Sigmoid colon (tissue), 7 donors: ENCODE results near the gene COL21A1. TPM values are rescaled to one million over a fixed set of nuclear protein-coding genes. Genes with fewer than 3 reads are reported as not detected.

Experiments used
- DNase-seq: peaks from one replicate; pipeline ENCODE4 v3.0.0-alpha.2; 2019
- H3K27ac ChIP-seq, 4 donors: fragments of 200-600 bp; sonication (generic); one replicate each; pipeline ENCODE4 v1.5.1; 2016 to 2019; ENCODE audit warnings: mild to moderate bottlenecking in 1 of 4
- H3K27me3 ChIP-seq, 3 donors: fragments of 200-600 bp; sonication (generic); one replicate each; pipeline ENCODE4 v1.5.1; 2019; ENCODE audit warnings: mild to moderate bottlenecking in 1 of 3
- H3K36me3 ChIP-seq, 4 donors: fragments of 200-600 bp; sonication (generic); one replicate each; pipeline ENCODE4 v1.5.1; 2016 to 2019
- H3K4me1 ChIP-seq, 4 donors: fragments of 200-600 bp; sonication (generic); one replicate each; pipeline ENCODE4 v1.5.1; 2017 to 2019
- H3K4me3 ChIP-seq, 4 donors: fragments of 200-600 bp; sonication (generic); one replicate each; pipeline ENCODE4 v1.5.1; 2017 to 2019; ENCODE audit warnings: mild to moderate bottlenecking in 2 of 4, moderate library complexity in 1 of 4
- H3K9me3 ChIP-seq, 4 donors: fragments of 200-600 bp in 3 of 4; sonication (generic) in 3 of 4; one replicate each; pipeline versions ENCODE4 v1.5.1 to v1.6.1; 2013 to 2019
- CTCF ChIP-seq, 4 experiments: fragments of 450-650 bp in 3 of 4; fragments of 200-600 bp in 1 of 4; IDR thresholded peaks; one replicate each; pipeline ENCODE4 v1.5.1; 2016 to 2019; ENCODE audit warnings: antibody characterized with exemption in 4 of 4, mild to moderate bottlenecking in 3 of 4, moderate library complexity in 2 of 4
- EP300 ChIP-seq, 4 donors: sonication (generic); formaldehyde crosslinking; IDR thresholded peaks; one replicate each; pipeline ENCODE4 v1.6.1; 2017; ENCODE audit warnings: antibody characterized with exemption in 4 of 4
- POLR2A ChIP-seq, 2 donors: fragments of 450-650 bp; IDR thresholded peaks; one replicate each; pipeline ENCODE4 v1.6.1; 2016; ENCODE audit warnings: antibody characterized with exemption in 2 of 2, mild to moderate bottlenecking in 2 of 2, moderate library complexity in 2 of 2
- POLR2AphosphoS5 ChIP-seq, 4 donors: sonication (generic); formaldehyde crosslinking; IDR thresholded peaks; one replicate each; pipeline ENCODE4 v1.6.1; 2017; ENCODE audit warnings: antibody characterized with exemption in 4 of 4
- WGBS, 2 donors: extraction: QIAGEN DNeasy Blood & Tissue Kit; methylation state at CpG; one replicate each; pipeline ENCODE4 v1.1.7; 2013; 5-methylcytosine and 5-hydroxymethylcytosine counted together
- intact Hi-C: fragments of 100-400 bp; cut with DNase I; formaldehyde crosslinking; loops from one replicate; pipeline ENCODE4 v1.15.1; 2023
- polyA plus RNA-seq, 3 donors: library from polyadenylated mRNA; stranded (reverse); fragments of 200-250 nt; gene quantifications; one replicate each; pipeline ENCODE4 v1.2.3, GENCODE V29; 2013
- total RNA-seq, 4 donors: library from RNA; depleted of rRNA; stranded (reverse); fragments of >200 nt; gene quantifications; one replicate each; pipeline ENCODE4 v1.1.0, GENCODE V29; 2016
- donor health status: healthy with polysubstance abuse.
- donor health status: Bipolar disorder and iron deficiency.
- donor health status: healthy.

Gene COL21A1
- total and polyA plus RNA-seq, 7 donors = 1.9 to 110 (median 35.2) TPM; not detected in 2

GRCh38 chr6:56032715-56033260 is 214.6 kb downstream of the COL21A1 start:
- 62 to 76% methylated on average over 2 of the region's 2 CpGs for WGBS, 2 donors
- no peak overlapping the region for H3K27ac ChIP-seq
- DNase-seq = no peak
- no peak for TF ChIP-seq POLR2AphosphoS5 (IDR thresholded peaks at IDR 0.05)
- no peak for TF ChIP-seq POLR2A (IDR thresholded peaks at IDR 0.05)
- TF ChIP-seq EP300 (IDR thresholded peaks at IDR 0.05) = no peak
- TF ChIP-seq CTCF (IDR thresholded peaks at IDR 0.05) = no peak
- H3K4me3 ChIP-seq = no peak overlapping the region
- no peaks in the 10 kb centered on the region for H3K4me1 ChIP-seq
- H3K27me3 ChIP-seq = no peaks in the 10 kb centered on the region
- intact Hi-C loops = no loop called here
- H3K9me3 ChIP-seq = no peaks in the 10 kb centered on the region
- H3K36me3 ChIP-seq = no peaks in the 10 kb centered on the region

- H3K9me3 ChIP-seq = no peaks in the 10 kb centered on the region
Measured at GRCh38 chr6:56027865-56028264, 219.5 kb downstream of the COL21A1 start.

GRCh38 chr6:56026455-56027180 is 220.8 kb downstream of the COL21A1 start:
- H3K36me3 ChIP-seq = no peaks in the 10 kb centered on the region
- no peak overlapping the region for H3K27ac ChIP-seq
- no peak for DNase-seq
- no peaks in the 10 kb centered on the region for H3K27me3 ChIP-seq
- no peaks in the 10 kb centered on the region for H3K4me1 ChIP-seq
- TF ChIP-seq POLR2AphosphoS5 (IDR thresholded peaks at IDR 0.05) (no peak), EP300 (IDR thresholded peaks at IDR 0.05) (no peak), CTCF (IDR thresholded peaks at IDR 0.05) (no peak), POLR2A (IDR thresholded peaks at IDR 0.05) (no peak)
- no peak overlapping the region for H3K4me3 ChIP-seq
- no peaks in the 10 kb centered on the region for H3K9me3 ChIP-seq
- 78 to 80% methylated on average over 2 of the region's 2 CpGs for WGBS, 2 donors
- intact Hi-C loops = no loop called here

More at GRCh38 chr6:56027865-56028264, 219.5 kb downstream of the COL21A1 start:
- no peak for DNase-seq
- WGBS, 2 donors = 64 to 81% methylated on average over 2 of the region's 2 CpGs
- no peak overlapping the region for H3K27ac ChIP-seq
- TF ChIP-seq EP300 (IDR thresholded peaks at IDR 0.05) (no peak), POLR2AphosphoS5 (IDR thresholded peaks at IDR 0.05) (no peak), CTCF (IDR thresholded peaks at IDR 0.05) (no peak), POLR2A (IDR thresholded peaks at IDR 0.05) (no peak)
- H3K4me3 ChIP-seq = no peak overlapping the region
- no peaks in the 10 kb centered on the region for H3K27me3 ChIP-seq
- intact Hi-C loops = no loop called here
- H3K4me1 ChIP-seq = no peaks in the 10 kb centered on the region
- no peaks in the 10 kb centered on the region for H3K36me3 ChIP-seq

GRCh38 chr6:56025795-56026194 is 221.6 kb downstream of the COL21A1 start:
- Histone ChIP-seq H3K27ac (no peak overlapping the region), H3K36me3 (no peaks in the 10 kb centered on the region), H3K27me3 (no peaks in the 10 kb centered on the region), H3K4me1 (no peaks in the 10 kb centered on the region), H3K9me3 (no peaks in the 10 kb centered on the region), H3K4me3 (no peak overlapping the region)
- TF ChIP-seq EP300 (IDR thresholded peaks at IDR 0.05) (no peak), POLR2A (IDR thresholded peaks at IDR 0.05) (no peak), POLR2AphosphoS5 (IDR thresholded peaks at IDR 0.05) (no peak), CTCF (IDR thresholded peaks at IDR 0.05) (no peak)
- DNase-seq = no peak
- intact Hi-C loops = no loop called here
